HFF-Myc (cell line): ENCODE measurements around the gene ERV3-1.

Experiments
- DNase-seq: peaks from one replicate; pipeline ENCODE4 v3.0.0-alpha.2; 2011; ENCODE audit warnings: low read depth; ENCODE audit errors: extremely low read depth
- H3K4me3 ChIP-seq: replicated peaks from 2 replicates; pipeline ENCODE4 v1.5.1; 2011; ENCODE audit warnings: low read depth, mild to moderate bottlenecking, control low read depth, low read length
- TF ChIP-seq, protein P1 (sequence below): IDR thresholded peaks from 2 replicates; pipeline ENCODE4 v1.5.1; 2012; ENCODE audit warnings: mild to moderate bottlenecking, low read depth, low read length, control low read depth; ENCODE audit errors: missing control alignments

ERV3-1 gene

DNA sequence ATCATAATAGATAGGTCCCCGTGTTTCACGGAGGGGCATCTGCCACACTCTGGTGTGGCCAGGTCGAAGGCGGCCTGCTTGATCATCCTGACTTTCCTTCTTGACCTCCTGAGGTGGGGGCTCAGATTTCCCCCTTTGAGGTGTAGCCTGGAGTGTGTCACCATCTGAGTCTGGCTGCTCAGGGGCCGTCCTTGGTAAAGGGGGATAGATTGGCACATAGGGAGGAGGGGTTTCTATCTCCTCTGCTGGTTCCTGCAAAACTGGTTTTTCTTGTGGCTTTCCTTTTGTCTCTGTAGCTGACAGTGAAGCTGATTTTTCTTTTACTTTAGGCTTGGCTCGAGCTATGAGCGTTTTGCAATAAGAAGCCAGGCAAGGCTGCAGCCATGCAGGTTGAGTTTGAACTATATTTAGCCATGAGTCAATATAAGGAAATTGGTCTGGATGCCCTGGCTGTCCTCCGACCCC is 8.5 kb downstream of the ERV3-1 start:
- TF ChIP-seq, protein P1, sequence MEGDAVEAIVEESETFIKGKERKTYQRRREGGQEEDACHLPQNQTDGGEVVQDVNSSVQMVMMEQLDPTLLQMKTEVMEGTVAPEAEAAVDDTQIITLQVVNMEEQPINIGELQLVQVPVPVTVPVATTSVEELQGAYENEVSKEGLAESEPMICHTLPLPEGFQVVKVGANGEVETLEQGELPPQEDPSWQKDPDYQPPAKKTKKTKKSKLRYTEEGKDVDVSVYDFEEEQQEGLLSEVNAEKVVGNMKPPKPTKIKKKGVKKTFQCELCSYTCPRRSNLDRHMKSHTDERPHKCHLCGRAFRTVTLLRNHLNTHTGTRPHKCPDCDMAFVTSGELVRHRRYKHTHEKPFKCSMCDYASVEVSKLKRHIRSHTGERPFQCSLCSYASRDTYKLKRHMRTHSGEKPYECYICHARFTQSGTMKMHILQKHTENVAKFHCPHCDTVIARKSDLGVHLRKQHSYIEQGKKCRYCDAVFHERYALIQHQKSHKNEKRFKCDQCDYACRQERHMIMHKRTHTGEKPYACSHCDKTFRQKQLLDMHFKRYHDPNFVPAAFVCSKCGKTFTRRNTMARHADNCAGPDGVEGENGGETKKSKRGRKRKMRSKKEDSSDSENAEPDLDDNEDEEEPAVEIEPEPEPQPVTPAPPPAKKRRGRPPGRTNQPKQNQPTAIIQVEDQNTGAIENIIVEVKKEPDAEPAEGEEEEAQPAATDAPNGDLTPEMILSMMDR = no peak
- H3K4me3 ChIP-seq = no peak overlapping the region
- no peak for DNase-seq

DNA sequence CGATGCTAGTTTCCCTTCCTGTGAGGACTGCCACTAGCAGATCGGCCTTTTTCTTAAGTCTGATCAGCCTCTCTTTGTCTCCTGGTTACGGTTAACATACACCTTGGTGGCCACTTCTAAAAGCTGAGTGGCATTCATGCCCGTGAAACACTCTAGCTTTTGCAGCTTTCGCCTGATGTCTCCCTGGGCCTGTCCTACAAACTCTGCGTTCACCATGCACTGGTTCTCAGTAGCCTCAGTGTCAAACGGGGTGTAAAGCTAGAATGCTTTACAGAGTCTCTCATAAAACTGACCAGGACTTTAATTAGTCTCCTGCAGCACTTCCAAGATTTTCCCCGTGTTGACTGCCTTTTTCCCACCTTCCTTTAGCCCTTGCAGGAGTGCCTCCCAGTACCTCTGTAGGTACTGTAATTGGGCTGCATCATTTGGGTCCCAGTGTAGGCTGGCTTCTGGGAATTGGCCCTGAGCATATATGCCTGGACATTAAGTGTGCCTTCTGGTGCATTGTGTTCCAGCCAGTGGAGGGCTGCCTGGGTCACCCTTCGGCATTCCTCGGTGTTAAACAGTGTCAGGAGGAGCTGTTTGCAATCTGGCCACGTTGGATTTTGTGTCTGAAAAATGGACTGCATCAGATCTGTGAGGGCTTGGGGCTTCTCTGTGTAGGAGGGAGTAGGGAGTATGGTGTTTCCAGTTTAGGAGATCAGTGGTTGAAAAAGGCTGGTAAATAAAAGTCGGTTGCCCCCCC is 9.2 kb downstream of the ERV3-1 start:
- H3K4me3 ChIP-seq = no peak overlapping the region
- no peak for DNase-seq
- TF ChIP-seq, protein P1 = no peak

DNA sequence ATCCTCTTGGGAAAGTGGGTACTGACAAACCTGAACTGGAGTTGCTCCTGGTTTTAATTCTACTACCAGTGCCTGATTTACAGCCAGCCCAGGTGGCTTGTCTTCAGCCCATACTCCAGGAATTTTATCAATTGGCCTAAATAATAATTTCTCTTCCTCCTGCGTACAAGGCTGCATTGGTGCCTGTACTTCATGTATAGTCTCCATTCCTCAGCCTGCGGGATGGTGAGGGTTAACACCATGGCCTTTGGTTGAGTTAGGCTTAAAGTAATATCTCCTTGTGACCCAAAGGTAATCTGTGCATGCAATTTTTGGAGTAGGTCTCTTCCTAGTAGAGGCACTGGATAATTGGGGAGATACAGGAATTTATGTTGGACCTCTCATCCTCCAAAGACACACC is 10.2 kb downstream of the ERV3-1 start:
- TF ChIP-seq, protein P1 = no peak
- no peak overlapping the region for H3K4me3 ChIP-seq
- no peak for DNase-seq

- DNase-seq = no peak
- no peak overlapping the region for H3K4me3 ChIP-seq
- TF ChIP-seq, protein P1 = no peak
Observed at GRCh38 chr7:64993901-64994300, 12.6 kb downstream of the ERV3-1 start.

- no peak overlapping the region for H3K4me3 ChIP-seq
- TF ChIP-seq, protein P1 = no peak
- no peak for DNase-seq
Observed at GRCh38 chr7:64992971-64993370, 13.5 kb downstream of the ERV3-1 start.

DNA sequence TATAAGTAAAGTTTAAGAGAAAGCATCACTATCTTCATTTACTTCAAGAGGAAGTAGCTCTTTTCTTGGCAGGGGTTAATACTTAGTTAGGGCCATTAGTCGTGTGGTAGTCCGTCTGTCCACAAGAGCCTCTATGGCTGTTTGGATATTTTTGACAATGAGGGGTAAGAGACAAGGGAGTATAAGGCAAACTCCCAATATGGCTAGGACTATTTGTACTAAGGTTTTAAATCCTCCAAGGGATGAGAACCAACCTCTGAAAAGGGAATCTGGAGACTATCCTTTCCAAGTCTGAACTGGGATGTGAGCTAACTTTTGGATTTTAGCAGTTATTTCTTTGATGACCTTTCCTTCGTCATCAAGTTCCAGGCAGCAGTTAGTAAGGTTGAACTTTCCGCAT is 15.6 kb downstream of the ERV3-1 start, which contains the start of gene ZNF117:
ZNF117 (minus strand) TSS at position 101 of the 400 bp plus-strand sequence.
- no peak within 1 kb of the TSS for H3K4me3 ChIP-seq
- DNase-seq = no peak
- TF ChIP-seq, protein P1 = no peak
